PC-3 (cell line): ENCODE results near the gene HOXC10. TPM values are rescaled to one million over a fixed set of nuclear protein-coding genes. Genes with fewer than 3 reads are reported as not detected.

Source experiments
- ATAC-seq: fragments of 200-7000 bp; cut with Tn5 transposase; 2 replicates; pipeline ENCODE4 v1.9.1; 2020; ENCODE audit warnings: mild to moderate bottlenecking, moderate library complexity
- BruUV-seq: library from RNA; stranded (reverse); fragments of 400-500 nt; replicated peaks from 2 replicates; lab custom pipeline; 2021; lab: Mats Ljungman, UMichigan
- CTCF ChIA-PET: fragments of 300-600 bp; sonication (Branson Sonifier 250); formaldehyde crosslinking; loops from one replicate; lab custom pipeline; 2022; ENCODE audit warnings: antibody characterized with exemption; lab: Charles Lee
- POLR2A ChIA-PET: fragments of 300-600 bp; sonication (Branson Sonifier 250); formaldehyde crosslinking; loops from one replicate; lab custom pipeline; 2022; ENCODE audit warnings: antibody characterized with exemption; ENCODE audit not compliant: unreplicated experiment; lab: Charles Lee
- DNase-seq: peaks from one replicate; pipeline ENCODE4 v3.0.0-alpha.2; 2015
- H2AFZ ChIP-seq: fragments of 300-600 bp; sonication (generic); 2 replicates; pipeline ENCODE4 v1.6.0; 2016; ENCODE audit warnings: antibody characterized with exemption, low read length
- H3F3A ChIP-seq: fragments of 300-600 bp; sonication (generic); one replicate; pipeline ENCODE4 v1.6.0; 2017; ENCODE audit warnings: antibody characterized with exemption, low read length, control low read depth, mild to moderate bottlenecking; ENCODE audit not compliant: unreplicated experiment
- H3K27ac ChIP-seq: fragments of 300-600 bp; sonication (generic); 2 replicates; pipeline ENCODE4 v1.5.1; 2016; ENCODE audit warnings: mild to moderate bottlenecking, low read length
- H3K27me3 ChIP-seq: fragments of 300-600 bp; sonication (generic); 2 replicates; pipeline ENCODE4 v1.6.1; 2016; ENCODE audit warnings: low read length, mixed read lengths
- H3K36me3 ChIP-seq: fragments of 300-600 bp; sonication (generic); 2 replicates; pipeline ENCODE4 v1.6.1; 2016; ENCODE audit warnings: low read depth, mixed run types, low read length, mixed read lengths
- H3K4me1 ChIP-seq: fragments of 300-600 bp; sonication (generic); 2 replicates; pipeline ENCODE4 v1.5.1; 2016; ENCODE audit warnings: low read length; ENCODE audit not compliant: insufficient read depth
- H3K4me2 ChIP-seq: fragments of 300-600 bp; sonication (generic); 2 replicates; pipeline ENCODE4 v1.6.0; 2016; ENCODE audit warnings: low read length
- H3K4me3 ChIP-seq: fragments of 300-600 bp; sonication (generic); 2 replicates; pipeline ENCODE4 v1.5.1; 2016; ENCODE audit warnings: mild to moderate bottlenecking, low read length, mixed read lengths
- H3K79me2 ChIP-seq: fragments of 300-600 bp; sonication (generic); 2 replicates; pipeline ENCODE4 v1.6.1; 2017; ENCODE audit warnings: low read length, mixed read lengths
- H3K9ac ChIP-seq: fragments of 300-600 bp; sonication (generic); 2 replicates; pipeline ENCODE4 v1.6.0; 2016; ENCODE audit warnings: mild to moderate bottlenecking, low read length
- H3K9me2 ChIP-seq: fragments of 300-600 bp; sonication (generic); replicated peaks from 2 replicates; pipeline ENCODE4 v1.6.1; 2016; ENCODE audit warnings: mixed run types, low read length, mixed read lengths
- H3K9me3 ChIP-seq: fragments of 300-600 bp; sonication (generic); 2 replicates; pipeline ENCODE4 v1.6.1; 2016; ENCODE audit warnings: low read length, mixed read lengths
- H4K20me1 ChIP-seq: fragments of 300-600 bp; sonication (generic); 2 replicates; pipeline ENCODE4 v1.6.1; 2016; ENCODE audit warnings: low read length, mixed read lengths
- CTCF ChIP-seq: fragments of 300-600 bp; sonication (generic); conservative IDR thresholded peaks from 2 replicates; pipeline ENCODE4 v1.5.1; 2017; ENCODE audit warnings: antibody characterized with exemption, low read depth, mild to moderate bottlenecking, low read length
- EZH2 ChIP-seq: fragments of 300-600 bp; sonication (generic); IDR thresholded peaks from one replicate; pipeline ENCODE4 v1.6.1; 2017; ENCODE audit warnings: antibody characterized with exemption, mild to moderate bottlenecking, low read length; ENCODE audit not compliant: unreplicated experiment
- EZH2phosphoT487 ChIP-seq: fragments of 300-600 bp; sonication (generic); IDR thresholded peaks from 2 replicates; pipeline ENCODE4 v1.6.1; 2018; ENCODE audit warnings: mild to moderate bottlenecking, antibody characterized with exemption, low read length, borderline replicate concordance
- intact Hi-C: fragments of 100-400 bp; cut with micrococcal nuclease; formaldehyde crosslinking; loops from 2 replicates; pipeline ENCODE4 v1.9.0; 2023
- total RNA-seq: library from RNA; depleted of rRNA; stranded (reverse); fragments of >200 nt; gene quantifications from 2 replicates; pipeline ENCODE4 v1.2.3, GENCODE V29; 2014

The HOXC10 gene
- total RNA-seq, 1 experiment from 2014 or later, result 0.69 TPM

GRCh38 chr12:54033980-54034784 lies 49.2 kb downstream of the HOXC10 start:
- H3K27me3 ChIP-seq, result no peaks in the 10 kb centered on the region
- no peaks in the 10 kb centered on the region for H3K9me2 ChIP-seq
- no peaks in the 10 kb centered on the region for H3F3A ChIP-seq
- POLR2A ChIA-PET, result no interaction called here
- H3K4me2 ChIP-seq, result peak overlapping the region; percentile 85
- peak overlapping the region; percentile 70 for H3K4me3 ChIP-seq
- H3K4me1 ChIP-seq, result peaks cover 11% of the 10 kb centered on the region
- no TSS peak for BruUV-seq
- H3K9ac ChIP-seq, result no peak overlapping the region
- ATAC-seq (peak; percentile 25), DNase-seq (no peak)
- CTCF ChIA-PET, result no interaction called here
- no peaks in the 10 kb centered on the region for H3K36me3 ChIP-seq
- no peaks in the 10 kb centered on the region for H3K79me2 ChIP-seq
- peak overlapping the region; percentile 81 for H2AFZ ChIP-seq
- TF ChIP-seq EZH2 (no peak), EZH2phosphoT487 (no peak), CTCF (no peak)
- intact Hi-C loops, result loop anchor here (2.0 kb wide), 1 partner anchor 101 kb away; no protein-coding TSS in a partner anchor
- H4K20me1 ChIP-seq, result no peaks in the 10 kb centered on the region
- H3K9me3 ChIP-seq, result no peaks in the 10 kb centered on the region
- H3K27ac ChIP-seq, result no peak overlapping the region

GRCh38 chr12:54034785-54035310 lies 49.9 kb downstream of the HOXC10 start:
- H4K20me1 ChIP-seq, result no peaks in the 10 kb centered on the region
- peaks cover 11% of the 10 kb centered on the region for H3K4me1 ChIP-seq
- H2AFZ ChIP-seq, result no peak overlapping the region
- no peaks in the 10 kb centered on the region for H3F3A ChIP-seq
- no peak overlapping the region for H3K4me3 ChIP-seq
- intact Hi-C loops, result no loop called here
- TF ChIP-seq EZH2phosphoT487 (no peak), CTCF (no peak), EZH2 (no peak)
- DNase-seq (no peak), ATAC-seq (no peak)
- no peaks in the 10 kb centered on the region for H3K79me2 ChIP-seq
- H3K27me3 ChIP-seq, result no peaks in the 10 kb centered on the region
- H3K9me3 ChIP-seq, result no peaks in the 10 kb centered on the region
- ChIA-PET CTCF (no interaction called here), POLR2A (no interaction called here)
- BruUV-seq, result no TSS peak
- no peak overlapping the region for H3K27ac ChIP-seq
- H3K36me3 ChIP-seq, result no peaks in the 10 kb centered on the region
- H3K9ac ChIP-seq, result no peak overlapping the region
- H3K4me2 ChIP-seq, result no peak overlapping the region
- H3K9me2 ChIP-seq, result no peaks in the 10 kb centered on the region
